ENCODE results near the gene POLR3B. TPM values are rescaled to one million over a fixed set of nuclear protein-coding genes. Genes with fewer than 3 reads are reported as not detected.
A peak's percentile ranks its signal among the peaks of the same experiment; 100 is the strongest.

POLR3B gene
- total RNA-seq, 2 donors from 2014 or later = 9.1 to 9.2 TPM

DNA sequence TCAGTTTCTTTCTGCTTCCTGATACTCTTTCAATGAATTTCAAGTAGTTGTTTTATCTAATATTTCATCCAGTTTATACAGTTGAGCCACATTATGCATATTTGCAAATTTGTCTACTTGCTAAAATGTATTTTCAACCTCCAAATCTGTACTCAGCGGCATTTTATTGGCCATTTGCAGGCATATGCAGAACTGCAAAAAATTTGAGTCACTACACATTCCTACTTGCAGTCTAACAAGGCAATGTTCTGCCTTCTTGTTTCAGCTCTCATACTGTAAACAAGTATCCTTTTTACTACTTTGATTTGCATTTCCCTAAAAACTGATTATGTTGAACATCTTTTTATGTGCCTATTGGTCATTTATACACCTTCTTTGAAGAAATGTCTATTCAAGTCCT is 55.0 kb downstream of the POLR3B start:
- H3K27ac ChIP-seq = no peak overlapping the region
- DNase-seq (no peak), ATAC-seq (no peak)
- no peak overlapping the region for H3K4me3 ChIP-seq
- TF ChIP-seq POLR2A (IDR thresholded peaks at IDR 0.05) = no peak
- TF ChIP-seq, protein P1, sequence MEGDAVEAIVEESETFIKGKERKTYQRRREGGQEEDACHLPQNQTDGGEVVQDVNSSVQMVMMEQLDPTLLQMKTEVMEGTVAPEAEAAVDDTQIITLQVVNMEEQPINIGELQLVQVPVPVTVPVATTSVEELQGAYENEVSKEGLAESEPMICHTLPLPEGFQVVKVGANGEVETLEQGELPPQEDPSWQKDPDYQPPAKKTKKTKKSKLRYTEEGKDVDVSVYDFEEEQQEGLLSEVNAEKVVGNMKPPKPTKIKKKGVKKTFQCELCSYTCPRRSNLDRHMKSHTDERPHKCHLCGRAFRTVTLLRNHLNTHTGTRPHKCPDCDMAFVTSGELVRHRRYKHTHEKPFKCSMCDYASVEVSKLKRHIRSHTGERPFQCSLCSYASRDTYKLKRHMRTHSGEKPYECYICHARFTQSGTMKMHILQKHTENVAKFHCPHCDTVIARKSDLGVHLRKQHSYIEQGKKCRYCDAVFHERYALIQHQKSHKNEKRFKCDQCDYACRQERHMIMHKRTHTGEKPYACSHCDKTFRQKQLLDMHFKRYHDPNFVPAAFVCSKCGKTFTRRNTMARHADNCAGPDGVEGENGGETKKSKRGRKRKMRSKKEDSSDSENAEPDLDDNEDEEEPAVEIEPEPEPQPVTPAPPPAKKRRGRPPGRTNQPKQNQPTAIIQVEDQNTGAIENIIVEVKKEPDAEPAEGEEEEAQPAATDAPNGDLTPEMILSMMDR (IDR thresholded peaks at IDR 0.05) = no peak
- H3K9me3 ChIP-seq = no peaks in the 10 kb centered on the region
- no peaks in the 10 kb centered on the region for H3K27me3 ChIP-seq
- no peaks in the 10 kb centered on the region for H3K4me1 ChIP-seq
- WGBS, 2 donors = 92 to 100% methylated on average over 1 of the region's 1 CpG
- peaks cover 0 to 1% of the 10 kb centered on the region in 2 donors for H3K36me3 ChIP-seq (replicated peaks in 1 of 2; ENCODE audit: insufficient read depth in 1 of 2, low read depth in 2 of 2)
- intact Hi-C loops (cut with DNase I) = no loop called here

DNA sequence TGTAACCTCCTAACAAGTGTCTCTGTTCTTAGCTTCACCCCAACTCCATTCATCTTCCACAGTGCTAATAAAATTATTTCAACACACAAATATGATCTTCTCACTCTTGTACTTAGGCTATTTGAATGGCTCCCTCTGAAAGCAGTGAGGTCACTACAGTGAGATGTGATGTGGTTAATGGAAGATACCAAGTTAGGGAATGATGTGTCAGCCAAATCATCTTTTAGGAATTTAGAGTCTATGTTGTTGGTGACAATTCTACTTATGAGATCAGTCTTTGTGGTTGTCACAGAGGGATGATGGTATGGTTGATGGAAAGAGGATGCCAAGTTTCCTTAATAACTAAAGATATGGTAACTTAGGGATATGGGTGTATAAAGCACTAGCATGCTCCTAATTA is 57.6 kb downstream of the POLR3B start:
- peaks cover 0 to 1% of the 10 kb centered on the region in 2 donors for H3K36me3 ChIP-seq (replicated peaks in 1 of 2; ENCODE audit: insufficient read depth in 1 of 2, low read depth in 2 of 2)
- no peaks in the 10 kb centered on the region for H3K27me3 ChIP-seq
- no peak overlapping the region for H3K4me3 ChIP-seq
- TF ChIP-seq POLR2A (IDR thresholded peaks at IDR 0.05) = no peak
- TF ChIP-seq, protein P1 (IDR thresholded peaks at IDR 0.05) = no peak
- H3K9me3 ChIP-seq = no peaks in the 10 kb centered on the region
- no peak overlapping the region for H3K27ac ChIP-seq
- intact Hi-C loops (cut with DNase I) = no loop called here
- DNase-seq (no peak), ATAC-seq (no peak)
- peaks cover 14% of the 10 kb centered on the region for H3K4me1 ChIP-seq

DNA sequence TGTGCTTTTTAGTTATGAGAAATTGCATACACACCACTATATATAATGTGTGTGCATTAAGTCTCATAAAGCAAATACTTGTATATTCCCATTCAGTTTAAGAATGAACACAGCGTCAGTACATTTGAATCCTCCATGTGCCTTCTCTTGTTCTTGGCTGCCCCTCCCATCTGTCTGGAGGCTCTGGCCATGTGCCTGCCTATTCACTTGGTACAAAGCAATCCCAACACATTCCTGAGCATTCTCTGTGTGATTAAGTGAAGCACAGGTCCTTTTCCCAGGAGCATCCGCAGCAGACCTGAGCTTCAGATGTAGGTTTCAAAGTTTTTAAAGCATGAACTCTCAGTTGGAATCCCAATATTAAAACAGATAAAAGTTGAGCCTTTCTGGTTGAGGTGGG is 58.7 kb downstream of the POLR3B start:
- H3K4me1 ChIP-seq = peaks cover 14% of the 10 kb centered on the region
- H3K36me3 ChIP-seq (replicated peaks in 1 of 2; ENCODE audit: insufficient read depth in 1 of 2, low read depth in 2 of 2) = peaks cover 0 to 1% of the 10 kb centered on the region in 2 donors
- no peak overlapping the region for H3K27ac ChIP-seq
- H3K27me3 ChIP-seq = no peaks in the 10 kb centered on the region
- intact Hi-C loops (cut with DNase I) = no loop called here
- no peak for DNase-seq
- WGBS, 2 donors = 69 to 85% methylated on average over 2 of the region's 2 CpGs
- no peak for ATAC-seq
- no peak for TF ChIP-seq POLR2A (IDR thresholded peaks at IDR 0.05)
- TF ChIP-seq, protein P1 (IDR thresholded peaks at IDR 0.05) = no peak
- H3K4me3 ChIP-seq = no peak overlapping the region
- H3K9me3 ChIP-seq = no peaks in the 10 kb centered on the region

DNA sequence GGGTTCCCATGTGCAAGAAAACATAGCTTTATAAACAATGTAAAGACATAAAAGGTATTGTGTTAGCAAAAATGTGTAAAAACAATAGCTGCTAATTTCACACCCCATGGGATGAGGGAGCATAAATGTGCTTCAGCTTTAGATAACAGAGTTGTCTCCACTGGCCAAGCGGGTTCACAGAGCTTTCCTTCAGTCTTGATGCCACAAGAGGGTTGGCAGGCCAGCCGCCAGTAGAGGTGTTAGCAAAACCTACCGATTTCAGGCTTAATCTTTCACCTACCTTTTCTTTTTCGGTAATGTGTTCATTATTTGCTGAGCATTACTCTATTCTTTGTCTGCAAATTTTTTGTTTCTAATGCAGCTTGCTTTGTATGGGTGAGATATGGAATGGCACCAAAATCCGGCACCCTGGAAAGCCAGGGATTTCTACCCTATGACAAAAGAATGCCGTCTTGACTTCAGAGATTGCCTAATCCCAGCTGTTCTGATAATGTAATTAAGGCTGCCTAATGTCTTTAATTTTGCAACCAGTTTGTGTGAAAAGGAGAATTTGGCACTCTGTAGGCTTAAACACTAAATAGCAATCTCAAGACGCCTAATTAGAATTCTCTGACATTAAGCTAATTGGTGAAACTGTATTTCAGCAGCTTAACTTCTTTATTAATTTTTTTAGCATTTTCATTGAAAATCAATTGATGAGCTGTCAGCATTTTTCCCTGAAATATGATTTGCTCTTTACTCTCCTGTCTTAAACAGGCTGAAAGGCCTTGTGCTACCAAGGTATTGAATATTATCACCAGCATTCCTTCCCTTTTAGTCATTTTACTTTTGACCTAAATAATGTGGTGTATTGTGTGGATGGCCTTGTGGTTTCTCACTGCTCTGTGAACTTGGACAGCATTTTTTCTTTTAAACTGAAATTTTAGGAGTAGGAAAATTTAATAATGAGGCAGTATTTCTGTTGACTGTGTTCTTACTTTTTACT is 60.7 kb downstream of the POLR3B start:
- Histone ChIP-seq H3K27ac (peak overlapping the region in 3 of 4 donors; percentile 40 to 71 (median 53)), H3K36me3 (replicated peaks in 1 of 2; ENCODE audit: insufficient read depth in 1 of 2, low read depth in 2 of 2) (peaks cover 0 to 1% of the 10 kb centered on the region in 2 donors)

More for the DNA sequence above, 60.7 kb downstream of the POLR3B start:
- no peak for DNase-seq
- peak; percentile 84 for ATAC-seq
- TF ChIP-seq POLR2A (IDR thresholded peaks at IDR 0.05) = no peak
- TF ChIP-seq, protein P1 (IDR thresholded peaks at IDR 0.05) = no peak
- WGBS, 2 donors = 61 to 77% methylated on average over 7 of the region's 7 CpGs
- intact Hi-C loops (cut with DNase I) = no loop called here
- H3K9me3 ChIP-seq = no peaks in the 10 kb centered on the region
- H3K4me3 ChIP-seq = no peak overlapping the region
- H3K4me1 ChIP-seq = peaks cover 17% of the 10 kb centered on the region
- no peaks in the 10 kb centered on the region for H3K27me3 ChIP-seq
